ENCODE measurements around the gene OMP.

OMP gene

GRCh38 chr11:77136074-77136473 lies 33.4 kb downstream of the OMP start:
- in situ Hi-C loops (cut with MboI; ENCODE audit: low sequenced_read_pairs), result no loop called here

DNA sequence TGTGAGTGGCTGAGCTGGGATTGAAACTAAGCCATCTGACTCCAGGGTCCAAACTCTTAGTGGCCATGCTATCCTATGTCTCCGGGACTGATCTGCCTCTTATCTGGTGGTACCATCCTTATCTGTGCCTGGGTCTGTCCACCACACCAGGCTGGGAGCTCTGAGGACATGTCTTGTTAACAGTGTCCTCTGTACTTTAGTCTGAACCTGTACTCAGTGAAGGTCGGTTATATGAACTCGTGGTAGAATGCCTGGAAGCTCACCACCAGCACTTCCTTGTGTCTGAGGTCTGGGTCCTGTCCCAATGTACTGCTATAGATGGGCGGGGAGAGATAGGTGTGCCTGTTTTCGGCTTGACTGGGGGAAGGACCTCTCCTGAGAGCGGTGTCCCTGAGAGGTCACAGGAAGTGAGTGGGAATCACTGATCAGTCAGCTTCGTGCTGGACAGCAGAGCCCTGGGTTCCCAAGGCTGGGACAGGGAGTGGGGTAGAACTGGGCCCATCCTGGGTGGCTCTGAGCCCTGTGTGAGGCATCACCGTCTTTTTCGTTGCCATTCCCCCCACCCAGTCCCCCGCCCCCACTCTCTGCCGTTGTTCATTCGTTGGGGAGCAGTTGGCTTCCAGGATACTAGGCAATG lies 34.3 kb downstream of the OMP start:
- in situ Hi-C loops (cut with MboI; ENCODE audit: low sequenced_read_pairs), result no loop called here

DNA sequence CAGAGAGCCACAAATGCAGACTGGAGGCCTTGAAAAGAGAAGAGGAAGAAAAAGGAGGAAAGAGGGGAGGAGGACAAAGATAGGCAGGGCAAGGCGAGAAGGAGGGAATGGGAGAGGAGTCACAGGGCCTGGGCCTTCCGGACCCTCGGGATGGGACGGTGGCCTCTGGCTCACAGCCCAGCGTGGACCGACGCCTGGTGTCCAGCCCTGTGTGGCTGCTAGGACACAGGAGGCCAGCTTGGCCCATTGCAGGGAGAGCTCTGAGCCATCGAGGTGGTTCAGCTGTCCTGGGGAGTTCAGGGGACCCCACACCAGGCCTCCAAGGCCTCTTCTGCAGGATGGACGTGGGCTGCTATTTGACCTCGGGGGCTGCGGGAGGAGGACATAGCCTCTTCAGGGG lies 34.8 kb downstream of the OMP start:
- in situ Hi-C loops (cut with MboI; ENCODE audit: low sequenced_read_pairs), result no loop called here

GRCh38 chr11:77138106-77138649 lies 35.5 kb downstream of the OMP start:
- in situ Hi-C loops (cut with MboI; ENCODE audit: low sequenced_read_pairs), result no loop called here

- in situ Hi-C loops (cut with MboI; ENCODE audit: low sequenced_read_pairs), result no loop called here
These were observed 36.6 kb downstream of the OMP start for GRCh38 chr11:77139201-77139600.

GRCh38 chr11:77140231-77140851 lies 37.7 kb downstream of the OMP start:
- in situ Hi-C loops (cut with MboI; ENCODE audit: low sequenced_read_pairs), result no loop called here

GRCh38 chr11:77141034-77141433 lies 38.4 kb downstream of the OMP start:
- in situ Hi-C loops (cut with MboI; ENCODE audit: low sequenced_read_pairs), result no loop called here

DNA sequence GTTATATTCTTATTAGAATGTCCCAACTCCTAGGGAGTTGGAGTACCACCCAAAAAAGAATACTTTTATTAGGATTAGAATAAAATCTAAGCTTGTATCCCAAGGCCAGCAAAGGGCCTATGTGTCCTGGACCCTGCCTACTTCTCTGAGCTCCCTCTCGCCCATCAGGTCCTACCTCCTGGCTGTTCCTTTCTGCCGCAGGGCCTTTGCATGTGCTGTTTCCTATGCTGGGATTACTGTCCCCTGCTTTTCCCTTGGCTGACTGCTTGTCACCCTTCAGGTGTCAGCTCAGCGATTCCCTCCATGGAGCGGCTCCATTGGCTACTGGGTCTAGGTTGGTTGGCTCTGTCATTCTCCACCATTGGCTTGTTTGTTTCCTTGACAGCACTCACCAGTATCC lies 38.8 kb downstream of the OMP start:
- in situ Hi-C loops (cut with MboI; ENCODE audit: low sequenced_read_pairs), result no loop called here

- in situ Hi-C loops (cut with MboI; ENCODE audit: low sequenced_read_pairs), result no loop called here
These were observed 39.7 kb downstream of the OMP start for GRCh38 chr11:77142091-77142975.

- in situ Hi-C loops (cut with MboI; ENCODE audit: low sequenced_read_pairs), result no loop called here
These were observed 40.9 kb downstream of the OMP start for GRCh38 chr11:77143405-77144020.

GRCh38 chr11:77144196-77144856 lies 41.7 kb downstream of the OMP start:
- in situ Hi-C loops (cut with MboI; ENCODE audit: low sequenced_read_pairs), result no loop called here

DNA sequence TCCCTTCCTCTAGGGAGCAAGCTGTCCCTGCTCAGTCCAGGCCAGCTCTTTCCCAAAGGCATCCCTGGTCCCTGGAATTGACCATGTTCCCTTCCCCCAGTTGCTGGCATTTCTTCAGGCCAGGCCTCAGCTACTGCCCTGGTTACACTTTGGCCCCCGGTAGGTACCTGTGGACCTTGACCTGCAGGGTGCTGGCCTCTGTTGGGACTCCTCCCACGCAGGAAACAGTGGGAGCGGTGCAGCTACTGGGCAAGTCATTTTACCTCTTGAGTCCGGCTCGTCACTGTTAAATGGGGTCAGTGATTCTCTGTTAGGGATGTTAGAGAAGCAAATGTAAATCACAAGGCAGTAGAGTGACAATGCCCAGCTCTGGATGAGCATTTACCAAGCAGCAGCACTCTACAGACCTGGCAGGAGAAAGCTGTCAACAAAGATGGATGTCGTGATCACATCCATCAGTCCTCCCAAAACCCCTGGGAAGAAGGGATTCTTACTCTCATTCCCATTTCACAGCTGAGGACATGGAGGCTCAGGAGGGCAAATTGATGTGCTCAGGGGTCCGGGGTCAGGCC lies 42.3 kb downstream of the OMP start:
- in situ Hi-C loops (cut with MboI; ENCODE audit: low sequenced_read_pairs), result no loop called here

- in situ Hi-C loops (cut with MboI; ENCODE audit: low sequenced_read_pairs), result no loop called here
These were observed 43.8 kb downstream of the OMP start for GRCh38 chr11:77146261-77147035.

DNA sequence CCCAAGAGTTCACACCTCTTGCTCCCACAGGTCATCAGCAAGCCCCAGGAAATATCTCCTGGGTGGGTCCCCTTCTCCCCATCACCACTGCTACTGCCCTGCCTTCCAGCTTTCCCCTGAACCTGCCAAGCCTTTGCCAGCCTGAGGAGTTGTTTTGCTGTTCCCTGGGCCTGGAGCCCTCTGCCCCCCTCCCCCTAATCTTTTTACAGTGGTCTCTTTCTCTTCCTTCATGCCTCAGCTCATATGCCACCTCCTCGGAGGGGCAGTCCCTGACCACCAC lies 44.3 kb downstream of the OMP start:
- in situ Hi-C loops (cut with MboI; ENCODE audit: low sequenced_read_pairs), result no loop called here

DNA sequence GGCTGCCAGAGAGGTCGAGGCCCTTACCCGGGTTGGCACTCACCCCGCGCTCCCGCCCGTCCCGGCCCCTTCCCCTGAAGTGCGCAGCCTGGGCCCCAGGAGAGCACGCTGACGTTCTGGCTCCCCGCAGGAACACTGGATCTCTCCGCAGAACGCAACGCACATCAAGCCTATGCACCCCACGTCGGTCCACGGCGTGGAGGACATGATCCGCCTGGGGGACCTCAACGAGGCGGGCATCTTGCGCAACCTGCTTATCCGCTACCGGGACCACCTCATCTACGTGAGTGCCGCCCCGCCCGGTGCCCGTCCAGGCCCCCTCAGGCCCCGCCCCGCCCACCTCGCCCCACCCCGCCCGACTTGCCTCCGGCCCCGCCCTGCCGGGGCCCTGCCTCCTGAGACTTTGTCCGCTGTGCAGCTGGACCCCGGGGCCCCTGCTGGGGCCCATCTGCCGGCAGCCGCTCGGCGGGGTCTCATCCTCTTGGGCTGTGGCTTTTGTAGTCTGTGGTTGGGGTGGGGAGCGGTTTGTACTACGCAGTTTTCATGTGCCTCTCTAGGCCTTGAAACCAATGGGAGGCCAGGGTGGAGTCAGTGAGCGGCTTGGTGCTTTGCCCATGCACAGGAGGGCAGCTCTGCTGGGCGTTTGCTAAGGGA lies 45.2 kb downstream of the OMP start:
- in situ Hi-C loops (cut with MboI; ENCODE audit: low sequenced_read_pairs), result no loop called here

- in situ Hi-C loops (cut with MboI; ENCODE audit: low sequenced_read_pairs), result no loop called here
These were observed 46.5 kb downstream of the OMP start for GRCh38 chr11:77148963-77149715.

DNA sequence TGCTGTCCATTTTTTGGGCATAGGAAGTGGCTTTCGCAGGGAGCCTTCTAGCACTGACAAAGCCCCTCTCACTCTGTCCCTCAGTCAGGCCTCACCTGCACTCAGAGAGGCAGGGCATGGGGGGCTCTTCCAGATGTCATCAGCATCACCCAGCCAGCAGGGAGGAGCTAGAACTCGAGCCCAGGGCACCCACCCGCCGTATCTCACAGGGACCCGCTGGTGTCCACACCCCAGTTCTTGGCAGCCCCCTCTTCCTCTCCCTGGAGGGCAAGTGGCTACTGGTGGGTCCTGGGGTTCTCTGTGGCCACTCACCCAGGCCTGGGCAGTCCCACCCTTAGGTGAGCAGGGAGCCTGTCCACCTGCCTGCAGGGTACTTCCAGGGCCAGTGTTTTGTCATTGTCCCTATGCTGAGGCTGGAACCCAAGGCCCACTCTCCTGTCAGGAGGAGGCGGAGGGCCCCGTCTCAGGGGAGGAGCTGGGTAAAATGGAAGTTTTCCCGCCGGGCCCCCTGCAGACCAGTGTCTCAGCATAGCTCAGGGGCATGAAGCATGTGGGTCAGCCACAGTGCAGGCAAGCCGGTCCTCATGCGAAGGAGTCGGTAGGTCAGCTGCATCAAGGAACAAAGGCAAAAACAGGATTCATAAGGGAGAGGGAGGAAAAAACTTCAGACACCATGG lies 47.2 kb downstream of the OMP start:
- in situ Hi-C loops (cut with MboI; ENCODE audit: low sequenced_read_pairs), result no loop called here

DNA sequence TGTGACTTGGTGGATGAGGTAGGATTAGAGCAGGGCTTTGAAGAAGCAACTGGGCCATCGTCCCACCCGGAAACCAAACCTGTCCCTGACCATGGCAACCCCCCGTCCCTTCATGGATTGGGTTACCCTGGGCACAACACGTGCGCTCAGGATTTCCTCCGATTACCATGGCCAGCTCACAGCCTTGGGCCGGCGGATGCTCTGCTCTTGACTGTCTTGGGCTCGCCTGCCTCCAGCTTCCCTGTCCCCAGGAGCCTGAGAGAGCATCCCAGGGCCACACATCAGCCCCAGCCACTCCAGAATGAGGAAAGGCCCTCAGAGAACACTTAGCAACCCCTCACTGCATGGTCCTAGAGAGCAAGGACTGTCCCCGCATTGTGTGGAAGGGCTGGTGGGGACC lies 48.2 kb downstream of the OMP start:
- in situ Hi-C loops (cut with MboI; ENCODE audit: low sequenced_read_pairs), result no loop called here

Measured in HL-60/S4 treated with retinoic acid at 250 ng/mL for 4 days and 3 days (cell line).